Lung (tissue), 12 donors: ENCODE data around the gene FADS3. TPM values are rescaled to one million over a fixed set of nuclear protein-coding genes. Genes with fewer than 3 reads are reported as not detected.

Experiments
- ATAC-seq: fragments of 200-7000 bp; cut with Tn5 transposase; one replicate; pipeline ENCODE4 v1.9.1; 2020; ENCODE audit warnings: moderate number of reproducible peaks; ENCODE audit not compliant: insufficient read depth, low FRiP score
- DNase-seq, 3 donors: peaks; one replicate each; pipeline ENCODE4 v3.0.0-alpha.2; 2013 to 2017
- H3K27ac ChIP-seq, 2 donors: one replicate each; pipeline ENCODE4 v1.5.1; 2013; ENCODE audit warnings: mild to moderate bottlenecking in 2 of 2, moderate library complexity in 2 of 2, control low read depth in 1 of 2, inconsistent platforms in 1 of 2, low read depth in 1 of 2, low read length in 1 of 2
- H3K27me3 ChIP-seq, 3 donors: one replicate each; pipeline ENCODE4 v1.5.1; 2013; ENCODE audit warnings: low read length in 2 of 3; ENCODE audit not compliant: control insufficient read depth in 3 of 3, insufficient read depth in 3 of 3
- H3K36me3 ChIP-seq, 4 donors: one replicate each; pipeline ENCODE4 v1.5.1; 2013; ENCODE audit warnings: low read length in 4 of 4, mild to moderate bottlenecking in 1 of 4, moderate library complexity in 1 of 4; ENCODE audit not compliant: control insufficient read depth in 4 of 4, insufficient read depth in 4 of 4
- H3K4me1 ChIP-seq, 5 donors: one replicate each; pipeline ENCODE4 v1.5.1; 2013; ENCODE audit warnings: low read length in 5 of 5, mild to moderate bottlenecking in 2 of 5, moderate library complexity in 1 of 5; ENCODE audit not compliant: control insufficient read depth in 5 of 5, insufficient read depth in 5 of 5
- H3K4me3 ChIP-seq: one replicate; pipeline ENCODE4 v1.5.1; 2013; ENCODE audit warnings: mild to moderate bottlenecking, control low read depth, moderate library complexity
- H3K9ac ChIP-seq, 2 donors: one replicate each; pipeline ENCODE4 v1.5.1; 2013; ENCODE audit warnings: low read length in 2 of 2, control low read depth in 1 of 2; ENCODE audit not compliant: insufficient read depth in 1 of 2
- H3K9me3 ChIP-seq, 4 donors: one replicate each; pipeline ENCODE4 v1.5.1; 2013; ENCODE audit warnings: low read length in 3 of 4, mild to moderate bottlenecking in 1 of 4, moderate library complexity in 1 of 4; ENCODE audit not compliant: control insufficient read depth in 4 of 4, insufficient read depth in 3 of 4
- CTCF ChIP-seq: IDR thresholded peaks from 2 replicates; pipeline ENCODE4 v1.5.1; 2012; ENCODE audit warnings: mild to moderate bottlenecking; ENCODE audit errors: control extremely low read depth, extremely low read depth
- WGBS, 2 donors: extraction: QIAGEN DNeasy Blood & Tissue Kit; methylation state at CpG; one replicate each; pipeline ENCODE4 v1.1.7; 2013; 5-methylcytosine and 5-hydroxymethylcytosine counted together
- polyA plus RNA-seq, 2 donors: library from polyadenylated mRNA; stranded (reverse); fragments of 200-250 nt; gene quantifications; one replicate each; pipeline ENCODE4 v1.2.1, GENCODE V29; 2013
- total RNA-seq, 2 donors: library from RNA; depleted of rRNA in 1 of 2; stranded (reverse); fragments of >200 nt in 1 of 2; gene quantifications; one replicate each; pipeline ENCODE4 v1.2.1, GENCODE V29; 2014 to 2021
- donor health status: control.
- donor health status: control.
- donor health status: Bipolar disorder and iron deficiency.
- donor health status: healthy.
- donor health status: DM: yes; HTN: yes; CAD: no.

The FADS3 gene
- total and polyA plus RNA-seq, 4 donors: 12.3 to 64.8 (median 54.5) TPM

GRCh38 chr11:61896665-61897386, 5.5 kb upstream of the FADS3 start:
- H3K27me3 ChIP-seq: no peaks in the 10 kb centered on the region
- WGBS, 2 donors: 85 to 91% methylated on average over 15 of the region's 15 CpGs
- H3K4me1 ChIP-seq: peaks cover 0 to under 1% (median 0%) of the 10 kb centered on the region in 5 donors
- DNase-seq: no peak
- H3K36me3 ChIP-seq: peaks cover 0 to 6% (median 2%) of the 10 kb centered on the region in 4 donors
- no peak overlapping the region for H3K4me3 ChIP-seq
- no peak overlapping the region for H3K9ac ChIP-seq
- no peak for ATAC-seq
- H3K9me3 ChIP-seq: no peaks in the 10 kb centered on the region
- no peak overlapping the region for H3K27ac ChIP-seq
- no peak for TF ChIP-seq CTCF

- peaks cover 0 to 6% (median 2%) of the 10 kb centered on the region in 4 donors for H3K36me3 ChIP-seq
- no peak overlapping the region for H3K27ac ChIP-seq
- H3K9ac ChIP-seq: no peak overlapping the region
- DNase-seq: no peak
- H3K9me3 ChIP-seq: no peaks in the 10 kb centered on the region
- no peak overlapping the region for H3K4me3 ChIP-seq
- TF ChIP-seq CTCF: no peak
- H3K4me1 ChIP-seq: peaks cover 0 to 4% (median 4%) of the 10 kb centered on the region in 5 donors
- no peaks in the 10 kb centered on the region for H3K27me3 ChIP-seq
- 65 to 82% methylated on average over 4 of the region's 4 CpGs for WGBS, 2 donors
- ATAC-seq: no peak
These were observed 4.3 kb upstream of the FADS3 start for GRCh38 chr11:61895718-61896059.

- H3K36me3 ChIP-seq: peaks cover 0 to 6% (median 2%) of the 10 kb centered on the region in 4 donors
- H3K9ac ChIP-seq: no peak overlapping the region
- no peak overlapping the region for H3K27ac ChIP-seq
- TF ChIP-seq CTCF: no peak
- H3K9me3 ChIP-seq: no peaks in the 10 kb centered on the region
- 72 to 73% methylated on average over 16 to 17 of the region's 17 CpGs for WGBS, 2 donors
- ATAC-seq: no peak
- H3K27me3 ChIP-seq: no peaks in the 10 kb centered on the region
- no peak overlapping the region for H3K4me3 ChIP-seq
- no peak for DNase-seq
- H3K4me1 ChIP-seq: peaks cover 0 to 8% (median 6%) of the 10 kb centered on the region in 5 donors
These were observed 3.8 kb upstream of the FADS3 start for GRCh38 chr11:61895046-61895717.
